ENCODE data around the gene NAXD.
A peak's percentile ranks its signal among the peaks of the same experiment; 100 is the strongest.
"Not testable (repeated sequence)": the region's sequence is repeated elsewhere in the genome, so short reads cannot be mapped to it uniquely, and the experiment has no call there.

Gene NAXD

DNA sequence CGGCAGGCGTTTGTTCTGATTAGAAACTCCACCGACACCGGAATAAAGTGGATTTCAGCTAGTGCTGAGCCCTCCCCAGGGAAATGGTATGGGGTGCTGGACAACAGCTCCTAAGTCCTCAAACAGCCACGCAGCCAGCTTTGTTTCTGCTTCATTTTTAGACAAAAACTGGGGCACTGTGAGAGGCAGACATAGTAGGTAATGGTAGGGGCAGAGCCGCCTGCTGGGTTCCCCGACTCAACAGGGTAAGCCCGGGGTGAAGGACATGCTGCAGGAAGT, 50.8 kb downstream of the NAXD start:
- no peak for DNase-seq

DNA sequence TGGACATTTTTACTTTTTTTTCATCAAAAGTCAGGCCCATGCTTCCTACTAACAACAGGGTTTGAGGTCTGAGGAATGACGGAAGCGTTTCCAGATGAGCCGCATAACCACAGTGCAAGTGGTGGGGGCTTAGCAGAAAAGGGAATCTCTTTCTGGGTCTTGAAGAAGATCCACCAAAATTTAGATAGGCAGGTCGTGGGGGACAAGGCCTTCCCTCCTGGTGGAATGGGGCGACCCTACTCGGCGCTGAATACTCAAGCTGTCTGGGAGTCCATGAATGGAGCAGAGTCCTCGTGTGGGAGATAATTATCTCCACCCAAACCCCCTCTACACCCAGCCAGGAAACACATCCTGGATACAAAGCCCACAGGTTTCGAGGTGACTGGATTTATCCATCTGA, 53.7 kb downstream of the NAXD start:
- no peak for DNase-seq

DNA sequence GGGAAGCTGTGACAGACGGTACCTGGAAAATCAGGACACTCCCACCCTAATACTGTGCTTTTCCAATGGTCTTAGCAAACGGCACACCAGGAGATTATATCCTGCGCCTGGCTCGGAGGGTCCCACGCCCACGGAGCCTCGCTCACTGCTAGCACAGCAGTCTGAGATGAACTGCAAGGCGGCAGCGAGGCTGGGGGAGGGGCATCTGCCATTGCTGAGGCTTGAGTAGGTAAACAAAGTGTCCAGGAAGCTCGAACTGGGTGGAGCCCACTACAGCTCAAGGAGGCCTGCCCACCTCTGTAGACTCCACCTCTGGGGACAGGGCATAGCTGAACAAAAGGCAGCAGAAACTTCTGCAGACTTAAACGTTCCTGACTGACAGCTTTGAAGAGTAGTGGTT, 54.5 kb downstream of the NAXD start:
- DNase-seq = not testable (repeated sequence)

DNA sequence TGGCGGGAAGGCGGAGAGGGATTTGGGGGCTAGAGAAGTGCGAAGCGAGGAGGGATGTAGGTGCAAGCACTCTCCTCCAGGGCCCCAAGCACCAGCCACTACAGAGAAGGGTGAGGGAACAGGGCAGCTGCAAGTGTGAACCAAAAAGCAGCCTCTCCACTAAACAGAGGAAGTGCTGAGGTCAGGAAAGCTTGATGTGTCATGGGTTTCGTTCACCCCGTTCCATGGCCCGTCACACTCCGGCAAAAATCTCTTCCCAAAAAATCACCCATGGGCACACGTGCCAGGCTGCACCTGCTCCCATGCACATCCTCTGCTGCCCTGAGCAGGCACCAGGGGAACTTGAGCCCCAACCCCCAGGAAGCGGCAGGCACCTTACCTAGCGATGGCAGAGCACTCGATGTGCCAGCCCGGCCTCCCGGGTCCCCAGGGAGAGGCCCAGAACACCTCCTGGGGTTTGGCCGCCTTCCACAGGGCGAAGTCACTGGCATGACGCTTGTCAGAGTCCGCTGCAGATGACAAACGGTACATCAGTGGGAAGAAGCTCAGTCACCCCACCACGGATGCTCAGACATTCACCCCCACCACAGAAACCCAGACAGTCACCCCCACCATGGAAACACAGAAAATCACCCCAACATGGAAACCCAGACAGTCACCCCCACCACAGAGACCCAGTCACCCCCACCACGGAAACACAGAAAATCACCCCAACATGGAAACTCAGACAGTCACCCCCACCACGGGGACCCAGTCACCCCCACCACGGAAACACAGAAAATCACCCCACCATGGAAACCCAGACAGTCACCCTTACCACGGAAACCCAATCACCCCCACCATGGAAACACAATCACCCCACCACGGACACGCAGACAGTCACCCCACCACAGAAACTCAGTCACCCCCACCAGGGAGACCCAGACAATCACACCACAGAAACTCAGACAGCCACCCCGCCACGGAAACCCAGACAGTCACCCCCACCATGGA, 61.5 kb downstream of the NAXD start:
- DNase-seq = peak in 1 of 2 donors; percentile 39

DNA sequence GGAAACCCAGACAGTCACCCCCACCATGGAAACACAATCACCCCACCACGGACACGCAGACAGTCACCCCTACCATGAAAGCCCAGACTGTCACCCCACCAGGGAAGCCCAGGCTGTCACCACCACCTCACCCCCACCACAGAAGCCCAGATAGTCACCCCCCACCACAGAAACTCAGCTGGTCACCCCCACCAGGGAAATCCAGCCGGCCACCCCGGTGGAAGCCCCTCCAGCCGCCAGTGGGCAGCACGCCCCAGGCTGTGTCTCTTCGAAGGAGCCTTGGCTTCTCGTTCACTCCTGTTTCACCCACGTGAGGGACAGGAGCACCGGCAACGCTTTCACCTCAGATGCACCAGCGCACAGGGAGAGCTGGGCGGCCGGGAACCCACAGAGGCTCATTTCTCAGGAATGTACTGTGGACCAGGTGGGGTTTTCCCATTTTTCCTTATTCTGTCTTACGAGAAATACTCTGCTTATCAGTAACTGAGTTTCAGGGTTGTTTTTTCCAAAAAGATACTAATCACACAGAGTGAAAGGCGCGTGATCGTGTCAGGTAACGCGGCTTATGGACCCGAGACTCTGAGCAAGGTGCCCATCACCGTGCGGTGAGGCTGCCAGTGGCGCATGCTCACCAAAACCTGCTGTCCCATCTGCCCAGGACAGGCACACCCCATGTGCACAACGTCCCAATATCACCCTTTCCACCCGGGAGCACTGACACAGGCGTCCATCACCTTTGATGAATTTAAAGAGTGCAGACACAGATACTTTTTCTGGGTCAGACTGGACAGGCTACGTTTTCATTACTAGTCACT, 62.6 kb downstream of the NAXD start:
- DNase-seq = no peak

DNA sequence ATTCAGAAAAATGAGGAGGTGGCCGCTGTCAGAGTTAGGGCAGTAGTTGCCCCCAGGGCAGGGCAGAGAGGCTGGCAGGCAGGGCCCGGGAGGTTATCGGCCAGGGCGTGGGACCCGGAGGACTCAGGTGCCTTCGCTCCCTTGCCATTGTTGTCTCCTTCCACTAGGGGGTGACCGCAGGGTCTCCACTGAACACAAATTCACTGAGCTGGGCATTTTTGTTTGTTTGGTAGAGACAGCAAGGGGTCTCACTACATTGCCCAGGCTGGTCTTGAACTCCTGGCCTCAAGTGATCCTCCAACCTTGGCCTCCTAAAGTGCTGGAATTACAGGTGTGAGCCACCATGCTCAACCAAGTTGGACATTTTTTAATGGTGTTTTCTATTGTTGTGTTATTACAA, 65.5 kb downstream of the NAXD start:
- DNase-seq = peak in 1 of 2 donors; percentile 28

DNA sequence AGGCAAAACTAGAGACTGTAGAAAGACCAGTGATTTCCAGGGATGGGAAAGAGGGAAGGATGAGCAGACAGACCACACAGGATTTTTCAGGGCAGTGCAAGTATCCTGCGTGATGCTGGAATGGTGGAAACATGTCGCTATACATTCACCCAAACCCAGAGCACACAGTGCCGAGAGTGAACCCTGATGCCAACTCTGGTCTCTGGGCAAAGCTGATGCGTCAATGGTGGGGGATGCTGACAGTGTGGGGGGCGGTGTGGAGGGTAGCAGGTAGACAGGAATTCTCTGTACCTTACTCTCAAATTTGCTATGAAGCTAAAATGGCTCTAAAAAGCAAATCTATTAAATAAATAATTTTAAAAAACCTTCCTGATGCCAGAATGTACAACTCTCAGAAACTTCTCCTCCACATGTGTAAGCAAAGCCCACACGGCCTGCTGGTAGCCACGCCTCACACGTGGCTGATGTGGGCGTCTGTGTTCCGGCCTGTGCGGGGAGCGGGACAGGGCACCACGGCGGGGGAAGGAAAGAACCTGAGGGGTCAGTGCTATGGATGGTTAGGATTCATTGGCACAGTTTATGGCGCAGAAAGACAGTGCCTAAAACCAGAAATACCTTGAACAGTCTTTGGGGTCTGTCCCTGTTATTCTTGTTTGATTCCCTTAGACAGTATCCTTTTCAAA, 66.7 kb downstream of the NAXD start:
- no peak for DNase-seq

DNA sequence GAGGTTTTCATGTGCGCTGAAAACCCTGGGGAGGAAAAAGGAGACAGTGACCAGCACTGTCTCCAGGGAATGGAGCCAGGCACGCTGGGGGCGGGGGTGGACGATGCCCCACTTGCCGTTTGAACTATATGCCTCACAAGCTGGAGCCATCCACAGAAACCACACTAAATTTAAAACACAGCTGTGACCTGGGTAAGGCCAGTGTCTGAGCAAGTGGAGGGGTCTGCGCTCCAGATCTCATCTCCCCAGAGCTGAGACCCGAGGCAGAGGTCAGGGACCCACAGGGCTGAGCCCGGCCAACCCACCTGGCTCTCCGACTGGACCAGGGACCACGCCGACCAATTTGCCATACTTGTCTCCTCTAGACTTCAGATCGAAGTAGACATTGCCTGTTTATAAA, 67.4 kb downstream of the NAXD start:
- DNase-seq = no peak

DNA sequence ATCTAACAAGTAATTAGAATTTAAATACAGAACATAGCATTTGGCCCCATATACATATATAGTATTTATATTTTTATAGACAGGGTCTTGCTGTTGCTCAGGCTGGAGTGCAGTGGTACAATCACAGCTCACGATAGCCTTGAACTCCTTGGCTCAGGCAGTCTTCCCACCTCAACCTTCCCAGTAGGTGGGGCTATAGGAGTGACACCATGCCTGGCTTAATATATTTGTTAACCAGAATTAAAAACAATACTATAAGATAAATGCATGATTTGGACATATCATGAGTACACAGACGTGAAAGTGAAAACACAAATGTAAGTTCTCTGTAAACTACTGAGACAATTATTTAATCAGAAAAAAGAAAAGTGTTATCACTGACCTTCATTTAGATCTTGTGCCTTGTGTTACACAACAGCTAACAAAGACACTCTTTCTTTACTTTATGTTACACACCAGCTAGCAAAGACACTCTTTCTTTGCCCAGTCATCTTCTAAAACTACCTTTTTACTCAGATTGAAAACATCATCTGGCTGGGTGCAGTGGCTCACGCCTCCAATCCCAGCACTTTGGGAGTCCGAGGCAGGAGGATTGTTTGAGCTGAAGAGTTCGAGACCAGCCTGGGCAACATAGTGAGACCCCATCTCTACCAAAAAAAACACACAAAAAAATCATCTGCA, 68.0 kb downstream of the NAXD start:
- DNase-seq = peak in 1 of 2 donors; percentile 47

DNA sequence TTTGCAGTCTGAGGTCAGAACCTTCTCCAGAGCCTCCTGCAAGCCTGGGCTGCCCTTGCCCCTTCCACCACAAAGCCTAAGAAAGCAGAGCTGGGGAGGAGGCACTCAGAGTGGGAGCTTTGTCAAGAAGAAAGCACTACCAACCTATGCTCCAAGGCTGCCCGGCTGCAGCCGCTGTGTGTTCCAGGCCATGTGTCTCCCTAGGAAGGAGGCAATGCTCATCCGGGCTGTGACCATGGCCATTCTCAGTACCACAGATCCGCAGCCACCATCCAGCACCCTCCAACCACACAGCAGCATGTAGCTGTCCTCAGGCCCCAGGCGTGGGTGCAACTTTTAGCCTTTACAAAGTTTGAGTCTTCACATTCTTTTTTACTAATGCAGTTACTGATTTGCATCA, 68.6 kb downstream of the NAXD start:
- no peak for DNase-seq

DNA sequence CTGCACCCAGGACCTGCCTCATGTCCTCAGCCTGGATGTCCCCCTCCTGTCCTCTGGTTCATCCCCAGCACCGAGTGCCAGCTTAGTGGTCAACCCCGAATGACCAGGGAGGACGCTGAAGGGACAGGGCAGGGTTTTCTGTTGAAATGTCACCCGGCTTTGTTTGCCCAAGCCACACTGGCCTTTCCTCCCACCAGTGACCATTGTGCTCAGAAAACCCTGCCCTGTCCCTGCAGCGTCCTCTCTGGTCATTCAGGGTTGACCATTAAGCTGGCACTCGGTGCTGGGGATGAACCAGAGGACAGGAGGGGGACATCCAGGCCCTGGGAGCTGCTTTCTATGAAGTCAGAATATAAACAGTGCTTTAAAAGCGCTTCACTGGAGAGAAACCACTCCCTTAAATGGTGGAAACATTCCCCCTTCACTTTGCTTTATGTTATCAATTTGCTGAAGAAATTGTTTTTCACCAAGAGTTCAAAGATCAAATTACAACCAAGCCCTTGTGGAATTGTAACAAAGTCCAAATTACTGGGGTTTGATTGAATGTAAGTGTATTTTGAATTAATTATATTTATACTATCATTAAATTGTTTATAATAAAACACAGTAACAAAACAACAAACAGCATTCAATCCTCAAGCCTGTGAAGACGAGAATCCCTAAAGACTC, 69.2 kb downstream of the NAXD start:
- no peak for DNase-seq

DNA sequence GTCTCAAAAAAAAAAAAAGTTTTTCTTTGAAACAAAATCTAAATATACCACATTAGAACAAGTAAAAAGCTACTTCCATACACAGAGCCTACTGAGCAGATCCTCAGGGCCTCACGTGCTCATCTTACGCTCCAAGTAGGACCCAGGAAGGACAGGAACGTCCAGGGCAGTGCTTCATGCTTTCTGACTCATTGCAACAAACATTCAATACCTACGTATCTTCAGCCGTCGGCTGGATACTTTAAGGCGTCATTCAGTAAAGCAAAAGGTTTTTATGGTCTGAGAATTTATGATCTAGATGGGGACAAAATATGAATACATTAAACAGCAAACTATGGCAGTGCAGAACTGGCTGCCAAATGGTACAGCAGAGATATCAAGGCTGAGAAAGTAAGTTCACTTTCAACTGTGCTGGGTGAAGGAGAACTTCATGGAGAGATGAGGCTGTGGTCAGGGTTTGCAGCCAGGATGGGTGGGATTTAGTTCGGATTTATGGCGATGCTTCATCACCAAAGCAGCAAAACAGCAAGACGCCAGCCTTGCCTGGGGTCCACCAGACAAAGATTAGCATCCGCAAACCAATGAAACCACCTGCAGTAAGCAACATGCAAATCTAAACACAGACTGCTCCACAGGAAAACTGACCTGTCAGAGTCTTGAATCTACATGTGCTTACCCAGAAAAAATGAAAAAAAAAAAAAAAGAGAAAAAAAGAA, 70.1 kb downstream of the NAXD start:
- no peak for DNase-seq

DNA sequence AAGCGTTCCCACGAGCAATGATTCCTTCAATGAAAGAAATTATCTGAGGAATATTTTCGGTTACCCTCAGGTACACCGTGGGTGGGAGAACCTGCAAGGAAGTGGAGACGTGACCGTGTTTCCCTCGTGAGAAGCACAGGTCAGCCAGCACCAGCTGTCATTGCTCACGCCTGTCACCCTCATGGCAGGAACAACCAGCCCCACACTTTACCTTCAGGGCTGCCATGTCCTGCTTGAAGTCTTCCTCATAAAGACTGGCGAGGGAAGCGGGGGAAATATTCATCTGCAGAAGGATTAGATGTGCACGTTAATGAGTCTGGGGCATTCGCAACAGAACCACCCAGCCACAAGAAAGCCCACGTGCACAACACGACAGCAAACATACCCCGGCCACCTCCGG, 72.4 kb downstream of the NAXD start:
- DNase-seq = no peak

DNA sequence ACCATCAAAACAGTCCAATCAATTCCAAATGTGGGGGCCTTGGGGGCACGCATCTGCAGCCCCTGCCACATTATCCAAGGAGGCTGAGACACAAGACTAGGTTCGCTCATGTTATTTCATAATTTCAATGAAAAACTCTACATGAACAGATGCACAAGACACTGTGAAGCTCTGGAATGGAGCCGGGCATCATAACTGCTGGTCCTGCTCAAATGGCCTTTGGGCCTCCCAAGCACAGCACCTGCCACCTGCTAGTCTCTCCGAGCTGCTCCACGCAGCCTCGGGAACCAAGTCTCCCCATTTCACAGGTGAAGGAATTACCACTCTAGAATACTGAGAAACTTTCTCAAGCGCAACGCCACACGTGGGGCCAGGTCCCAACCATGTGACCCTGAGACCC, 73.7 kb downstream of the NAXD start:
- no peak for DNase-seq
